ENCODE results near the gene DNA2. TPM values are rescaled to one million over a fixed set of nuclear protein-coding genes. Genes with fewer than 3 reads are reported as not detected.
"Not testable (repeated sequence)": the region's sequence is repeated elsewhere in the genome, so short reads cannot be mapped to it uniquely, and the experiment has no call there.

The DNA2 gene, protein sequence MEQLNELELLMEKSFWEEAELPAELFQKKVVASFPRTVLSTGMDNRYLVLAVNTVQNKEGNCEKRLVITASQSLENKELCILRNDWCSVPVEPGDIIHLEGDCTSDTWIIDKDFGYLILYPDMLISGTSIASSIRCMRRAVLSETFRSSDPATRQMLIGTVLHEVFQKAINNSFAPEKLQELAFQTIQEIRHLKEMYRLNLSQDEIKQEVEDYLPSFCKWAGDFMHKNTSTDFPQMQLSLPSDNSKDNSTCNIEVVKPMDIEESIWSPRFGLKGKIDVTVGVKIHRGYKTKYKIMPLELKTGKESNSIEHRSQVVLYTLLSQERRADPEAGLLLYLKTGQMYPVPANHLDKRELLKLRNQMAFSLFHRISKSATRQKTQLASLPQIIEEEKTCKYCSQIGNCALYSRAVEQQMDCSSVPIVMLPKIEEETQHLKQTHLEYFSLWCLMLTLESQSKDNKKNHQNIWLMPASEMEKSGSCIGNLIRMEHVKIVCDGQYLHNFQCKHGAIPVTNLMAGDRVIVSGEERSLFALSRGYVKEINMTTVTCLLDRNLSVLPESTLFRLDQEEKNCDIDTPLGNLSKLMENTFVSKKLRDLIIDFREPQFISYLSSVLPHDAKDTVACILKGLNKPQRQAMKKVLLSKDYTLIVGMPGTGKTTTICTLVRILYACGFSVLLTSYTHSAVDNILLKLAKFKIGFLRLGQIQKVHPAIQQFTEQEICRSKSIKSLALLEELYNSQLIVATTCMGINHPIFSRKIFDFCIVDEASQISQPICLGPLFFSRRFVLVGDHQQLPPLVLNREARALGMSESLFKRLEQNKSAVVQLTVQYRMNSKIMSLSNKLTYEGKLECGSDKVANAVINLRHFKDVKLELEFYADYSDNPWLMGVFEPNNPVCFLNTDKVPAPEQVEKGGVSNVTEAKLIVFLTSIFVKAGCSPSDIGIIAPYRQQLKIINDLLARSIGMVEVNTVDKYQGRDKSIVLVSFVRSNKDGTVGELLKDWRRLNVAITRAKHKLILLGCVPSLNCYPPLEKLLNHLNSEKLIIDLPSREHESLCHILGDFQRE
- polyA plus RNA-seq (ENCODE audit: insufficient read length): 21.8 TPM
- long read RNA-seq, donor 1: 0 reads
- long read RNA-seq, donor 2: 0 reads
- long read RNA-seq, donor 3, partial matches to known transcripts: 0 of 1 reads
- long read RNA-seq, donor 3, other reads (novel, unspliced or antisense): 0 of 1 reads
- long read RNA-seq, donor 4: 0 reads
- long read RNA-seq, donor 5: 0 reads
- long read RNA-seq, donor 6: 0 reads
- long read RNA-seq, donor 7, partial matches to known transcripts: 0 of 1 reads
- long read RNA-seq, donor 7, other reads (novel, unspliced or antisense): 0 of 1 reads
- long read RNA-seq, donor 8, full-length matches to known transcripts: 2 of 2 reads
- long read RNA-seq, donor 8, partial matches to known transcripts: 0 of 2 reads
- long read RNA-seq, donor 8, other reads (novel, unspliced or antisense): 0 of 2 reads

- DNase-seq: peak; percentile 70
These were observed at the start of gene DNA2 for GRCh38 chr10:68471586-68472408. TSS of gene DNA2 (minus strand) at chr10:68471973. CDS start at chr10:68471864, 109 bp downstream.

GRCh38 chr10:68518609-68519008 is 46.8 kb upstream of the DNA2 start:
- not testable (repeated sequence) for DNase-seq

GRCh38 chr10:68517188-68517587 is 45.4 kb upstream of the DNA2 start:
- no peak for DNase-seq

GRCh38 chr10:68516766-68517165 is 45.0 kb upstream of the DNA2 start:
- DNase-seq: no peak

- DNase-seq: not testable (repeated sequence)
These were observed 44.4 kb upstream of the DNA2 start for GRCh38 chr10:68516216-68516615.

- DNase-seq: no peak
These were observed 36.3 kb upstream of the DNA2 start for GRCh38 chr10:68508090-68508489.

- DNase-seq: no peak
These were observed 34.6 kb upstream of the DNA2 start for GRCh38 chr10:68506411-68506810.

DNA sequence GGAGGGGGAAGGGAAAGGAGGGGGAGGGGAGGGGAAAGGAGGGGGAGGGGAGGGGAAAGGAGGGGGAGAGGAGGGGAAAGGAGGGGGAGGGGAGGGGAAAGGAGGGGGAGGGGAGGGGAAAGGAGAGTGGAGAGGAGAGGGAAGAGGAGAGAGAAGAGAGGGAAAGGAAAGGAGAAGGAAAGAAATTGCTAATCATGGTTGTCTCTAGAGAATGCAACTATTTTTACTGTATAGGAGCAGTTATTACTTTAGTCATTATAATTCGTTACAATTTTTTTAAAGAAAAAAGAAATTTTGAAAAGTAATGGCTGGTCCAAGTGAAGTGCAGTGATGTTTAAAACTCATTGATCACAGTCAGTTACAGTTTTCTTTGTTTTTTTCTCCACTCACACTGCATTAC is 31.1 kb upstream of the DNA2 start:
- no peak for DNase-seq

DNA sequence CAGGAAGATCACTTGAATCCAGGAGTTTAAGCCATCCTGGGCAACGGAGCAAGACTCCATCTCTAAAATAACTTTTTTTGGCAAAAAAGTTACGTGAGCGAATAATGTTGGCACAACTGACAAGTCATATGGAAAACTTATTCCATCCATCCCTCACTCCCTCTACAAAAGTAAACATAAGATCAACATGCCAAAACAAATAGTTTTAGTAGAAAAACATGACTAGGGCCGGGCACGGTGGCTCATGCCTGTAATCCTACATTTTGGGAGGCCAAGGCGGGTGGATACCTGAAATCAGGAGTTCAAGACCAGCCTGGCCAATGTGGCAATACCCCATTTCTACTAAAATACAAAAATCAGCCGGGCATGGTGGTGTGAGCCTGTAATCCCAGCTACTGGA is 29.9 kb upstream of the DNA2 start:
- no peak for DNase-seq

DNA sequence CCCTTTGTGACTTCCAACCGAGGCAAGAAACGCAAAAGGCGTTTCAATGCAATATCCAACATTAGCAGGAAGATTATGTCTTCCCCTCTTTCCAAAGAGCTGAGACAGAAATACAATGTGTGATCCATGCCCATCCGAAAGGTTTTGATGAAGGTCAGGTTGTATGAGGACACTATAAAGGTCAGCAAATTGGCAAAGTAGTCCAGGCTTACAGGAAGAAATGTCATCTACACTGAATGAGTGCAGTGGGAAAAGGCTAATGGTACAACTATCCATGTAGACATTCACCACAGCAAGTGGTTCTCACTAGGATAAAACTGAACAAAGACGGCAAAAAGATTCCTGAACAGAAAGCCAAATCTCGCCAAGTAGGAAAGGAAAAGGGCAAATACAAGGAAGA is 27.8 kb upstream of the DNA2 start:
- DNase-seq: no peak

- DNase-seq: no peak
These were observed 24.3 kb upstream of the DNA2 start for GRCh38 chr10:68496072-68496471.

GRCh38 chr10:68492118-68492517 is 20.3 kb upstream of the DNA2 start:
- DNase-seq: no peak

DNA sequence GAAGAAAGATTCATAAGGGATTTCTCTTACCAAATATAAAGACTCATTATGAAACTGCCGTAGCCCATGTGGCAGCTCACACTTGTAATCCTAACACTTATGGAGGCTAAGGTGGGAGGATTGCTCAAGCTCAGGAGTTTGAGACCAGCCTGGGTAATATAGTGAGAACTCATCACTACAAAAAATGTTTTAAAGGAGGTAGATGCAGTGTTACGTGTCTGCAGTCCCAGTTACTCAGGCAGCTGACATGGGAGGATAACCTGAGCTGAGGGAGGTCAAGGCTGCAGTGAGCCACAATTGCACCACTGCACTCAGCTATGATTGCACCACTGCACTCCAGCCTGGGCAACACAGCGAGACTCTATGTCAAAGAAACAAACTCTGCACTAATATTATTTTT is 18.1 kb upstream of the DNA2 start:
- no peak for DNase-seq

- no peak for DNase-seq
These were observed 2.2 kb upstream of the DNA2 start for GRCh38 chr10:68474021-68474420.

GRCh38 chr10:68471063-68471585 is 649 bp downstream of the DNA2 start:
- DNase-seq: peak; percentile 5

GRCh38 chr10:68470300-68470699 is 1.5 kb downstream of the DNA2 start:
- DNase-seq: no peak

DNA sequence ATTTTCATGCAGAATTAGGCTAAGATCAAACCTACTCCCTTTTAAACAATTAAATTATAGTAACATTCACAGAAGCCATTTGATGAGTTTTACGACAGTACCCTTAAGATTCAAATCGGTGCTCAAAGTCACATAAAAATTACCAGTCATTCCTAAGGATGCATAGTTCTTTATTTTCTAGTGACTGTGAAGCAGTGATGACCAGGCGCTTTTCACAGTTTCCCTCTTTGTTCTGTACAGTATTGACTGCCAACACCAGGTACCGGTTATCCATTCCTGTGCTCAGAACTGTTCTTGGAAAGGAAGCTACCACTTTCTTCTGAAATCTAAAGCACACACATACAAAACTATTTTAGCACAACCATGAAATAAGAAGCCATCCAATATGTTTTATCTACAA is 1.9 kb downstream of the DNA2 start:
- no peak for DNase-seq

DNA sequence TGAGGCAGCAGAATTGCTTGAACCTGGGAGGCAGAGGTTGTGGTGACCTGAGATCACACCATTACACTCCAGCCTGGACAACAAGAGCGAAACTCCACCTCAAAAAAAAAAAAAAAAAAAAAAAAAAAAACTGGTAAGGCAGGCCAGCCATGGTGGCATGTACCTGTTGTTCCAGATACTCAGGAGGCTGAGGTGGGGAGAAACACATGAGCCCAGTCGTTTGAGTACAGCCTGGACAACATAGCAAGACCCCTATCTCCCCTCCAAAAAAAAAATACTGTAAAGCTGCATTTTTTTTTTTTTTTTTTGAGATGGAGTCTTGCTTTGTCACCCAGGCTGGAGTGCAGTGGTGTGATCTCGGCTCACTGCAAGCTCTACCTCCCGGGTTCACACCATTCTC is 7.0 kb downstream of the DNA2 start:
- not testable (repeated sequence) for DNase-seq

GRCh38 chr10:68463365-68464093 is 8.2 kb downstream of the DNA2 start:
- no peak for DNase-seq

GRCh38 chr10:68462536-68462935 is 9.2 kb downstream of the DNA2 start:
- DNase-seq: no peak
